Karpas-422 (cell line): ENCODE data around the gene SPATS1. TPM values are rescaled to one million over a fixed set of nuclear protein-coding genes. Genes with fewer than 3 reads are reported as not detected.
A peak's percentile ranks its signal among the peaks of the same experiment; 100 is the strongest.

Experiments
- DNase-seq: peaks from one replicate; pipeline ENCODE4 v3.0.0-alpha.2; 2015
- H2AFZ ChIP-seq: fragments of 200-600 bp; sonication (generic); 2 replicates; pipeline ENCODE4 v1.6.1; 2014; ENCODE audit warnings: antibody characterized with exemption, low read length, mixed read lengths
- H3K27ac ChIP-seq: fragments of 200-600 bp; sonication (generic); 2 replicates; pipeline ENCODE4 v1.5.1; 2014; ENCODE audit warnings: mild to moderate bottlenecking, low read length, moderate library complexity
- H3K27me3 ChIP-seq: fragments of 200-600 bp; sonication (generic); 2 replicates; pipeline ENCODE4 v1.6.1; 2014; ENCODE audit warnings: low read length, mixed read lengths
- H3K36me3 ChIP-seq: fragments of 200-600 bp; sonication (generic); 2 replicates; pipeline ENCODE4 v1.6.1; 2014; ENCODE audit warnings: low read length, mixed read lengths; ENCODE audit not compliant: insufficient read depth
- H3K4me1 ChIP-seq: fragments of 200-600 bp; sonication (generic); 2 replicates; pipeline ENCODE4 v1.6.1; 2014; ENCODE audit warnings: mild to moderate bottlenecking, low read length, mixed read lengths
- H3K4me2 ChIP-seq: fragments of 200-600 bp; sonication (generic); 2 replicates; pipeline ENCODE4 v1.6.1; 2014; ENCODE audit warnings: low read length, low read depth, mild to moderate bottlenecking; ENCODE audit not compliant: poor library complexity, severe bottlenecking
- H3K4me3 ChIP-seq: fragments of 200-600 bp; sonication (generic); 2 replicates; pipeline ENCODE4 v1.5.1; 2014; ENCODE audit warnings: mild to moderate bottlenecking, antibody characterized with exemption, low read length, mixed read lengths
- H3K79me2 ChIP-seq: fragments of 200-600 bp; sonication (generic); 2 replicates; pipeline ENCODE4 v1.6.1; 2014; ENCODE audit warnings: mild to moderate bottlenecking, low read length, mixed read lengths
- H3K9ac ChIP-seq: fragments of 200-600 bp; sonication (generic); 2 replicates; pipeline ENCODE4 v1.6.0; 2014; ENCODE audit warnings: low read length
- H3K9me2 ChIP-seq: fragments of 200-600 bp; sonication (generic), shearing (Covaris generic); replicated peaks from 2 replicates; pipeline ENCODE4 v1.6.0; 2014; ENCODE audit warnings: mild to moderate bottlenecking, low read length, moderate library complexity; ENCODE audit not compliant: insufficient read depth
- H3K9me3 ChIP-seq: fragments of 300-700, 200-600 bp; sonication (generic); 2 replicates; pipeline ENCODE4 v1.6.1; 2014; ENCODE audit warnings: low read length, mixed read lengths
- H4K20me1 ChIP-seq: fragments of 200-600 bp; sonication (generic); 2 replicates; pipeline ENCODE4 v1.6.1; 2014; ENCODE audit warnings: mild to moderate bottlenecking, antibody characterized with exemption, low read length, low read depth; ENCODE audit not compliant: insufficient read depth
- total RNA-seq: library from RNA; depleted of rRNA; stranded (reverse); fragments of >200 nt; shearing (Covaris generic); gene quantifications from 2 replicates; pipeline ENCODE4 v1.2.3, GENCODE V29; 2014; ENCODE audit warnings: low replicate concordance; rRNA removed

SPATS1 gene
- total RNA-seq, 1 experiment from 2014 or later: not detected

DNA sequence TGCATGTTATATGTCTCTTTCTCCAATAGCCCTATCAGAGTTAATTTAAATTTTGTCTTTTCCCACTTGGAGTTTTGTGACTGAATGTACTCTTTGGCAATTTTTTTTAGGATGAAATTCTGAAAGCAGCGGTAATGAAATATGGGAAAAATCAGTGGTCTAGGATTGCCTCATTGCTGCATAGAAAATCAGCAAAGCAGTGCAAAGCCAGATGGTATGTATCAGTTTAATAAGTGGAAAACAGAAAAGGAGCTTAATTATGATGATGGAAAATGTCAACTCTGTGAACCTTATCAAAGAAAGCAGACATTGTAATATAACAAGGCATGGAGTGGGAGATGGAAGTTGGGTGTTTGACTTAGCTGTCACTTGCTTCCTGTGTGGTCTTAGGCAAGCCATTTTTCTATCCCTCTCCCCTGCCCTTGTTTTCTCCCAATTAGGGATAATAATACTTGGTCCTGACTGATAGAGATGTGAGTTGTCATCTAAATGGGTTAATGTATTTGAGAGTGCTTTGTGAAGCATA, 47.8 kb downstream of the SPATS1 start:
- H3K27ac ChIP-seq: no peak overlapping the region
- H3K79me2 ChIP-seq: peaks cover 60% of the 10 kb centered on the region
- no peaks in the 10 kb centered on the region for H3K9me3 ChIP-seq
- H4K20me1 ChIP-seq: peaks cover 29% of the 10 kb centered on the region; the same call in 1 of the 2 replicates
- H2AFZ ChIP-seq: no peak overlapping the region
- no peaks in the 10 kb centered on the region for H3K9me2 ChIP-seq
- H3K36me3 ChIP-seq: peaks cover 41% of the 10 kb centered on the region
- DNase-seq: no peak
- peak overlapping the region; percentile 77 for H3K4me2 ChIP-seq
- H3K4me3 ChIP-seq: no peak overlapping the region
- no peak overlapping the region for H3K9ac ChIP-seq
- no peaks in the 10 kb centered on the region for H3K27me3 ChIP-seq
- H3K4me1 ChIP-seq: peaks cover 29% of the 10 kb centered on the region

Other genes with a start within 250 kb of the SPATS1 start
- gene MRPL14, start 215.2 kb upstream of the SPATS1 start, total RNA-seq: 80.1 and 82.9 TPM in 2 replicates
- gene TMEM63B, start 215.1 kb upstream of the SPATS1 start, total RNA-seq: 4.5 and 9.1 TPM in 2 replicates
- gene CAPN11, start 183.8 kb upstream of the SPATS1 start, total RNA-seq: not detected in 2 replicates
- gene MYMX, start 125.7 kb upstream of the SPATS1 start, total RNA-seq: not detected in 2 replicates
- 26.9 and 29.3 TPM in 2 replicates for gene SLC29A1, start 119.1 kb upstream of the SPATS1 start, total RNA-seq
- gene HSP90AB1, start 95.5 kb upstream of the SPATS1 start, total RNA-seq: 474 and 539 TPM in 2 replicates
- gene SLC35B2, start 85.1 kb upstream of the SPATS1 start, total RNA-seq: 30.0 and 49.9 TPM in 2 replicates
- 22.2 and 26.1 TPM in 2 replicates for gene NFKBIE, start 77.1 kb upstream of the SPATS1 start, total RNA-seq
- gene TMEM151B, start 72.2 kb upstream of the SPATS1 start, total RNA-seq: 0.04 and 0.18 TPM in 2 replicates
- gene AARS2, start 29.3 kb upstream of the SPATS1 start, total RNA-seq: 6.1 and 19.6 TPM in 2 replicates
- gene CDC5L, start 45.1 kb downstream of the SPATS1 start, total RNA-seq: 15.3 and 19.1 TPM in 2 replicates